Upper lobe of left lung (tissue), 4 donors: ENCODE measurements around the gene TFPI.

Source experiments
- EP300 ChIP-seq, 4 donors: sonication (generic); formaldehyde crosslinking; IDR thresholded peaks; one replicate each; pipeline ENCODE4 v1.5.1; 2017; ENCODE audit warnings: antibody characterized with exemption in 4 of 4, control low read depth in 2 of 4
- POLR2A ChIP-seq, 4 donors: fragments of 450-650 bp; IDR thresholded peaks; one replicate each; pipeline ENCODE4 v1.5.1; 2016 to 2017; ENCODE audit warnings: antibody characterized with exemption in 4 of 4, mild to moderate bottlenecking in 2 of 4
- POLR2AphosphoS5 ChIP-seq, 2 donors: sonication (generic); formaldehyde crosslinking; IDR thresholded peaks; one replicate each; pipeline ENCODE4 v1.5.1; 2017; ENCODE audit warnings: antibody characterized with exemption in 2 of 2
- TF ChIP-seq, protein P1 (sequence below), 6 experiments: fragments of 450-650 bp in 4 of 6; fragments of 200-600 bp in 2 of 6; sonication (generic) in 2 of 6; IDR thresholded peaks; one replicate each; pipeline ENCODE4 v1.5.1; 2016 to 2019; ENCODE audit warnings: antibody characterized with exemption in 6 of 6

DNA sequence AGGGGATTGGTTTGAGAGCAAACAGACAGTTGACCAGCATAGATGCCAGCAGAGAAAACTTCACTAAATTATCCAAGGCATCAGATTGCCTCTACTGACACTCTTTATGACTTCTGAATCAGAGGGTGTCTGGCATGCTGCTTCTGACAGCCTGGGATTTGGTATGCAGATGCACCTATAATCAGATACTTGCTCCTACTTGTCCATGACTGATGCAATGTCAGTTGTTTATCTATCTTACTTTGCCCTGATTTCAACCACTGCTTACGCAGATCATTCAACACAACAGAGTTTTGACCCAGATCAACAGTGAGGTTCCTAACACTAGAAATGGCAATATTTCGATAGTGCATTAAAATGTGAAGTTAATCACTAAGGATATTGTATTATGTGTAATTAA lies 83.5 kb downstream of the TFPI start:
- TF ChIP-seq, protein P1, sequence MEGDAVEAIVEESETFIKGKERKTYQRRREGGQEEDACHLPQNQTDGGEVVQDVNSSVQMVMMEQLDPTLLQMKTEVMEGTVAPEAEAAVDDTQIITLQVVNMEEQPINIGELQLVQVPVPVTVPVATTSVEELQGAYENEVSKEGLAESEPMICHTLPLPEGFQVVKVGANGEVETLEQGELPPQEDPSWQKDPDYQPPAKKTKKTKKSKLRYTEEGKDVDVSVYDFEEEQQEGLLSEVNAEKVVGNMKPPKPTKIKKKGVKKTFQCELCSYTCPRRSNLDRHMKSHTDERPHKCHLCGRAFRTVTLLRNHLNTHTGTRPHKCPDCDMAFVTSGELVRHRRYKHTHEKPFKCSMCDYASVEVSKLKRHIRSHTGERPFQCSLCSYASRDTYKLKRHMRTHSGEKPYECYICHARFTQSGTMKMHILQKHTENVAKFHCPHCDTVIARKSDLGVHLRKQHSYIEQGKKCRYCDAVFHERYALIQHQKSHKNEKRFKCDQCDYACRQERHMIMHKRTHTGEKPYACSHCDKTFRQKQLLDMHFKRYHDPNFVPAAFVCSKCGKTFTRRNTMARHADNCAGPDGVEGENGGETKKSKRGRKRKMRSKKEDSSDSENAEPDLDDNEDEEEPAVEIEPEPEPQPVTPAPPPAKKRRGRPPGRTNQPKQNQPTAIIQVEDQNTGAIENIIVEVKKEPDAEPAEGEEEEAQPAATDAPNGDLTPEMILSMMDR (IDR thresholded peaks at IDR 0.05) = no peak
- no peak for TF ChIP-seq POLR2AphosphoS5 (IDR thresholded peaks at IDR 0.05)
- no peak for TF ChIP-seq EP300 (IDR thresholded peaks at IDR 0.05)
- TF ChIP-seq POLR2A (IDR thresholded peaks at IDR 0.05) = no peak
